ENCODE results near the gene FANK1. TPM values are rescaled to one million over a fixed set of nuclear protein-coding genes. Genes with fewer than 3 reads are reported as not detected.

Gene FANK1
- polyA plus RNA-seq, 2 of the 4 experiments (the other 2 are of a cell fraction): 4.1 to 5.3 TPM

GRCh38 chr10:125848857-125849256, 47.5 kb upstream of the FANK1 start (continued):
- no peak for TF ChIP-seq RARB (CRISPR knock-in tag; IDR thresholded peaks at IDR 0.05)
- no peak for TF ChIP-seq EHF (CRISPR knock-in tag; IDR thresholded peaks at IDR 0.05)
- TF ChIP-seq, protein P1, sequence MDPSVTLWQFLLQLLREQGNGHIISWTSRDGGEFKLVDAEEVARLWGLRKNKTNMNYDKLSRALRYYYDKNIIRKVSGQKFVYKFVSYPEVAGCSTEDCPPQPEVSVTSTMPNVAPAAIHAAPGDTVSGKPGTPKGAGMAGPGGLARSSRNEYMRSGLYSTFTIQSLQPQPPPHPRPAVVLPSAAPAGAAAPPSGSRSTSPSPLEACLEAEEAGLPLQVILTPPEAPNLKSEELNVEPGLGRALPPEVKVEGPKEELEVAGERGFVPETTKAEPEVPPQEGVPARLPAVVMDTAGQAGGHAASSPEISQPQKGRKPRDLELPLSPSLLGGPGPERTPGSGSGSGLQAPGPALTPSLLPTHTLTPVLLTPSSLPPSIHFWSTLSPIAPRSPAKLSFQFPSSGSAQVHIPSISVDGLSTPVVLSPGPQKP (IDR thresholded peaks at IDR 0.05; ENCODE audit: low read depth, low read length): no peak
- TF ChIP-seq JUNB (IDR thresholded peaks at IDR 0.05): no peak
- TF ChIP-seq RFX5 (IDR thresholded peaks at IDR 0.05): no peak
- no peak for TF ChIP-seq JUN (IDR thresholded peaks at IDR 0.05)
- TF ChIP-seq SMC3 (IDR thresholded peaks at IDR 0.05): no peak
- TF ChIP-seq NFE2L2 (conservative IDR thresholded peaks at IDR 0.05; ENCODE audit: low read length): no peak
- no peak for TF ChIP-seq HOXB5 (CRISPR knock-in tag; IDR thresholded peaks at IDR 0.05)
- TF ChIP-seq MYC (IDR thresholded peaks at IDR 0.05; ENCODE audit: borderline replicate concordance, low read length): no peak

GRCh38 chr10:125849448-125849847, 46.9 kb upstream of the FANK1 start:
- Histone ChIP-seq H3K4me2 (no peak overlapping the region), H3K4me1 (no peaks in the 10 kb centered on the region), H3K27ac (no peak overlapping the region), H3K4me3 (no peak overlapping the region), H3K9me3 (no peaks in the 10 kb centered on the region)
- ChIA-PET POLR2A (no interaction called here), CTCF (no interaction called here)
- TF ChIP-seq HOXA7 (CRISPR knock-in tag; IDR thresholded peaks at IDR 0.05) (no peak), RCOR1 (IDR thresholded peaks at IDR 0.05; ENCODE audit: low read depth, low read length) (no peak), ZC3H11A (IDR thresholded peaks at IDR 0.05) (no peak), TP53 (CRISPR knock-in tag; IDR thresholded peaks at IDR 0.05) (no peak), NPAS2 (CRISPR knock-in tag; IDR thresholded peaks at IDR 0.05; ENCODE audit: borderline replicate concordance) (no peak), USF2 (IDR thresholded peaks at IDR 0.05) (no peak), MAZ (IDR thresholded peaks at IDR 0.05; ENCODE audit: borderline replicate concordance, low read depth, low read length) (no peak), EP300 (IDR thresholded peaks at IDR 0.05) (no peak), HOXB5 (CRISPR knock-in tag; IDR thresholded peaks at IDR 0.05) (no peak), E2F6 (IDR thresholded peaks at IDR 0.05; ENCODE audit: borderline replicate concordance, low read depth) (no peak), HES2 (IDR thresholded peaks at IDR 0.05) (no peak), NFE2L2 (conservative IDR thresholded peaks at IDR 0.05; ENCODE audit: low read length) (no peak), HOXB13 (CRISPR knock-in tag; IDR thresholded peaks at IDR 0.05; ENCODE audit: low read depth) (no peak)
- TF ChIP-seq, protein P1 (IDR thresholded peaks at IDR 0.05; ENCODE audit: low read depth, low read length): no peak
- no peak for FAIRE-seq
- DNase-seq (ENCODE audit: low read depth in 1 of 2, low spot score in 1 of 2): no peak
- ATAC-seq: no peak
- 93% methylated on average over 7 of the region's 7 CpGs for WGBS (ENCODE audit: missing lambda C conversion rate)
